ENCODE results near the gene MAST4. TPM values are rescaled to one million over a fixed set of nuclear protein-coding genes. Genes with fewer than 3 reads are reported as not detected.

The MAST4 gene
- total RNA-seq, 1 experiment from 2014 or later, result 10.9 TPM

- Mint-ChIP-seq H3K27me3 (ENCODE audit: unreplicated experiment) (no peaks in the 10 kb centered on the region), H3K4me3 (ENCODE audit: low read depth, unreplicated experiment) (no peak overlapping the region), H3K4me1 (ENCODE audit: low read depth, unreplicated experiment) (peaks cover 28% of the 10 kb centered on the region), H3K36me3 (ENCODE audit: insufficient read depth, unreplicated experiment) (peaks cover 4% of the 10 kb centered on the region), H3K27ac (ENCODE audit: unreplicated experiment) (no peak overlapping the region), H3K9me3 (ENCODE audit: low read depth, unreplicated experiment) (no peaks in the 10 kb centered on the region)
- no TSS peak for BruUV-seq (replicated peaks)
- CTCF ChIA-PET, result no interaction called here
- intact Hi-C loops (cut with micrococcal nuclease; ENCODE audit: unreplicated experiment), result no loop called here
- TF ChIP-seq CTCF (IDR thresholded peaks at IDR 0.05; ENCODE audit: unreplicated experiment), result no peak
- DNase-seq, result no peak
These were observed 230.5 kb downstream of the MAST4 start for GRCh38 chr5:66826696-66827095.

- Mint-ChIP-seq H3K9me3 (ENCODE audit: low read depth, unreplicated experiment) (no peaks in the 10 kb centered on the region), H3K36me3 (ENCODE audit: insufficient read depth, unreplicated experiment) (peaks cover 4% of the 10 kb centered on the region), H3K4me3 (ENCODE audit: low read depth, unreplicated experiment) (peak overlapping the region; percentile 70), H3K4me1 (ENCODE audit: low read depth, unreplicated experiment) (peaks cover 28% of the 10 kb centered on the region), H3K27me3 (ENCODE audit: unreplicated experiment) (no peaks in the 10 kb centered on the region), H3K27ac (ENCODE audit: unreplicated experiment) (no peak overlapping the region)
- no TSS peak for BruUV-seq (replicated peaks)
- CTCF ChIA-PET, result interaction anchor here (1.8 kb wide), 1 partner anchor 159 kb away, joined by 3 read pairs; no protein-coding TSS in a partner anchor
- no peak for DNase-seq
- no peak for TF ChIP-seq CTCF (IDR thresholded peaks at IDR 0.05; ENCODE audit: unreplicated experiment)
- intact Hi-C loops (cut with micrococcal nuclease; ENCODE audit: unreplicated experiment), result no loop called here
These were observed 231.9 kb downstream of the MAST4 start for GRCh38 chr5:66828046-66828547.

- no peak for TF ChIP-seq CTCF (IDR thresholded peaks at IDR 0.05; ENCODE audit: unreplicated experiment)
- Mint-ChIP-seq H3K4me3 (ENCODE audit: low read depth, unreplicated experiment) (peak overlapping the region; percentile 70), H3K36me3 (ENCODE audit: insufficient read depth, unreplicated experiment) (peaks cover 4% of the 10 kb centered on the region), H3K27me3 (ENCODE audit: unreplicated experiment) (no peaks in the 10 kb centered on the region), H3K27ac (ENCODE audit: unreplicated experiment) (no peak overlapping the region), H3K4me1 (ENCODE audit: low read depth, unreplicated experiment) (peaks cover 28% of the 10 kb centered on the region), H3K9me3 (ENCODE audit: low read depth, unreplicated experiment) (no peaks in the 10 kb centered on the region)
- intact Hi-C loops (cut with micrococcal nuclease; ENCODE audit: unreplicated experiment), result no loop called here
- BruUV-seq (replicated peaks), result no TSS peak
- peak; percentile 14 for DNase-seq
- CTCF ChIA-PET, result interaction anchor here (1.6 to 1.8 kb wide), 2 partner anchors 10 to 158 kb away, joined by 3 read pairs; no protein-coding TSS in a partner anchor
These were observed 232.6 kb downstream of the MAST4 start for GRCh38 chr5:66828548-66829357.

GRCh38 chr5:66829358-66829674 lies 233.1 kb downstream of the MAST4 start:
- Mint-ChIP-seq H3K36me3 (ENCODE audit: insufficient read depth, unreplicated experiment) (peaks cover 4% of the 10 kb centered on the region), H3K27me3 (ENCODE audit: unreplicated experiment) (no peaks in the 10 kb centered on the region), H3K4me3 (ENCODE audit: low read depth, unreplicated experiment) (peak overlapping the region; percentile 70), H3K4me1 (ENCODE audit: low read depth, unreplicated experiment) (peaks cover 28% of the 10 kb centered on the region), H3K9me3 (ENCODE audit: low read depth, unreplicated experiment) (no peaks in the 10 kb centered on the region), H3K27ac (ENCODE audit: unreplicated experiment) (no peak overlapping the region)
- no peak for DNase-seq
- intact Hi-C loops (cut with micrococcal nuclease; ENCODE audit: unreplicated experiment), result no loop called here
- TF ChIP-seq CTCF (IDR thresholded peaks at IDR 0.05; ENCODE audit: unreplicated experiment), result no peak
- CTCF ChIA-PET, result interaction anchor here (1.6 to 1.8 kb wide), 2 partner anchors 10 to 158 kb away, joined by 3 read pairs; no protein-coding TSS in a partner anchor
- no TSS peak for BruUV-seq (replicated peaks)
